ENCODE results near the gene LYSMD4.

- peak; percentile 79 to 80 (median 79) for TF ChIP-seq CTCF (optimal IDR thresholded peaks at IDR 0.05 in 1 of 3, IDR thresholded peaks at IDR 0.05 in 1 of 3, conservative IDR thresholded peaks at IDR 0.05 in 1 of 3; ENCODE audit: extremely low read depth in 1 of 3, insufficient read depth in 2 of 3, low read length in 3 of 3)
- no peak for TF ChIP-seq EZH2 (IDR thresholded peaks at IDR 0.05; ENCODE audit: low read length)
Measured at GRCh38 chr15:99755692-99756409, 22.6 kb upstream of the LYSMD4 start.

Data from keratinocyte (primary cell).